BJ (cell line): Measurements from ENCODE around the gene CCNG2. TPM values are rescaled to one million over a fixed set of nuclear protein-coding genes. Genes with fewer than 3 reads are reported as not detected.

Experiments used
- CTCF ChIA-PET: fragments of 350-600 bp; formaldehyde crosslinking; extraction: SDS; loops from one replicate; lab custom pipeline; 2021; ENCODE audit warnings: antibody characterized with exemption, inconsistent platforms; lab: Yijun Ruan, JAX
- POLR2A ChIA-PET: fragments of 300-600 bp; sonication (Branson Sonifier 250); formaldehyde crosslinking; extraction: SDS; loops from one replicate; lab custom pipeline; 2021; ENCODE audit warnings: antibody characterized with exemption; lab: Charles Lee
- DNase-seq: peaks from one replicate; pipeline ENCODE4 v3.0.0-alpha.2; 2011; ENCODE audit warnings: low read depth
- H3K27me3 ChIP-seq: 2 replicates; pipeline ENCODE4 v1.6.0; 2011; ENCODE audit warnings: low read length; ENCODE audit not compliant: control insufficient read depth, insufficient read depth
- H3K36me3 ChIP-seq: 2 replicates; pipeline ENCODE4 v1.5.1; 2011; ENCODE audit warnings: low read length; ENCODE audit not compliant: control insufficient read depth, insufficient read depth
- H3K4me3 ChIP-seq: 2 replicates; pipeline ENCODE4 v1.5.1; 2011; ENCODE audit warnings: low read depth, mild to moderate bottlenecking, control low read depth, low read length
- polyA plus RNA-seq: library from polyadenylated mRNA; depleted of rRNA; stranded (reverse); fragments of >200 nt; gene quantifications from 2 replicates; pipeline ENCODE4 v1.2.3, GENCODE V29; 2011
- TF ChIP-seq, protein P1 (sequence below): IDR thresholded peaks from 2 replicates; pipeline ENCODE4 v1.5.1; 2011; ENCODE audit warnings: low read depth, mild to moderate bottlenecking, control low read depth, inconsistent platforms, low read length, moderate library complexity; ENCODE audit not compliant: insufficient read depth

The CCNG2 gene
- polyA plus RNA-seq, 1 experiment, result 9.0 TPM

DNA sequence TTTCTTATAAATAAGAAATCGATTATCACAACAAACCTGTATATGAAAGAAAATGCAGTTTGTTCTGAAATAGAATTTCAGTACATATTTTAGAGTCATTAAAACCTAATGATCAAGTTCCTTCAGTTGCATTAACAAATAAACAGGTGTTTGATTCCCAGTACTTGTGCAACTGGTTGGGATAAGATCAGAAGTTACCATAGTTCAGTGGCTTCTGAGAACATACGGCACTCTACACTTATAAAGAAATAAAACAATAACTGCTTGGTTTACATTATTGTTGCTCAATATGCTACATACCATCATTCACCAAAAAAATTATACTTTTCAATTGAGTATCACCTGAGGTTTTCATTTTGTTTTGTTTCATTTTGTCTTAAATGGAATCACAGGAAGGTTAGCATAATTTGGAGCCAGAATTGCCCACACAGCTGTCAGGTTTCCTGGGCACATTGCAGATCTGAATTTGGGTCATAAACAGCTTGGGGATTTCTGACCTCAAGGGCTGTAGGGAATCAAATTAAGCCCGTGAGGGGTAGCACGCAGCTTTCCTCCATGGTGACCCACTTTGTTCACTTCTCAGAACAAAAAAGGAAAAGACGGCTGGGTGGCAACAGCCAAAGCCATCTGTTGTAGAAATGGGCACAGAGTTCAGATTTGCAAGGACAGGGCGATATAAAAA lies 14.9 kb upstream of the CCNG2 start:
- ChIA-PET POLR2A (no interaction called here), CTCF (no interaction called here)
- no peaks in the 10 kb centered on the region for H3K27me3 ChIP-seq
- DNase-seq, result no peak
- no peak overlapping the region for H3K4me3 ChIP-seq
- no peaks in the 10 kb centered on the region for H3K36me3 ChIP-seq
- TF ChIP-seq, protein P1, sequence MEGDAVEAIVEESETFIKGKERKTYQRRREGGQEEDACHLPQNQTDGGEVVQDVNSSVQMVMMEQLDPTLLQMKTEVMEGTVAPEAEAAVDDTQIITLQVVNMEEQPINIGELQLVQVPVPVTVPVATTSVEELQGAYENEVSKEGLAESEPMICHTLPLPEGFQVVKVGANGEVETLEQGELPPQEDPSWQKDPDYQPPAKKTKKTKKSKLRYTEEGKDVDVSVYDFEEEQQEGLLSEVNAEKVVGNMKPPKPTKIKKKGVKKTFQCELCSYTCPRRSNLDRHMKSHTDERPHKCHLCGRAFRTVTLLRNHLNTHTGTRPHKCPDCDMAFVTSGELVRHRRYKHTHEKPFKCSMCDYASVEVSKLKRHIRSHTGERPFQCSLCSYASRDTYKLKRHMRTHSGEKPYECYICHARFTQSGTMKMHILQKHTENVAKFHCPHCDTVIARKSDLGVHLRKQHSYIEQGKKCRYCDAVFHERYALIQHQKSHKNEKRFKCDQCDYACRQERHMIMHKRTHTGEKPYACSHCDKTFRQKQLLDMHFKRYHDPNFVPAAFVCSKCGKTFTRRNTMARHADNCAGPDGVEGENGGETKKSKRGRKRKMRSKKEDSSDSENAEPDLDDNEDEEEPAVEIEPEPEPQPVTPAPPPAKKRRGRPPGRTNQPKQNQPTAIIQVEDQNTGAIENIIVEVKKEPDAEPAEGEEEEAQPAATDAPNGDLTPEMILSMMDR, result no peak

DNA sequence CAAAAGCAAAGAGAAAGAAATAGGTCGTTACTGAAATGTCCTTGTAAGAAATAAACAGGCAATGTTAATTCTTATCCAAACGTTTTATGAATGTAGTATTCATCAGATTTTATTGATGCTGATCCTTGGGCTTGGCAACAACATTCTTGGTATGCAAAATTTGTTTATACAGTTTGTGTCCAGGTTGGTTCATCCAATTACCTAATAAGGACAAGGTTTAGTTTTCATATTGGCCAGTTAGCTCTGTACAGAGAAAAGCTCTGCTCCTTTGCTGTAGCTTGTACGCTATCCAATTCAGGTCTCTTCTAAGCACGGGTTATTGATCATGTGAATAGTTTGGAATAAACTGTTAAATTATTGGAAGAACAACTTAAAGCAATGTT lies 14.4 kb upstream of the CCNG2 start:
- DNase-seq, result no peak
- TF ChIP-seq, protein P1, result no peak
- no peaks in the 10 kb centered on the region for H3K36me3 ChIP-seq
- H3K4me3 ChIP-seq, result no peak overlapping the region
- POLR2A ChIA-PET, result no interaction called here
- CTCF ChIA-PET, result no interaction called here
- H3K27me3 ChIP-seq, result no peaks in the 10 kb centered on the region

DNA sequence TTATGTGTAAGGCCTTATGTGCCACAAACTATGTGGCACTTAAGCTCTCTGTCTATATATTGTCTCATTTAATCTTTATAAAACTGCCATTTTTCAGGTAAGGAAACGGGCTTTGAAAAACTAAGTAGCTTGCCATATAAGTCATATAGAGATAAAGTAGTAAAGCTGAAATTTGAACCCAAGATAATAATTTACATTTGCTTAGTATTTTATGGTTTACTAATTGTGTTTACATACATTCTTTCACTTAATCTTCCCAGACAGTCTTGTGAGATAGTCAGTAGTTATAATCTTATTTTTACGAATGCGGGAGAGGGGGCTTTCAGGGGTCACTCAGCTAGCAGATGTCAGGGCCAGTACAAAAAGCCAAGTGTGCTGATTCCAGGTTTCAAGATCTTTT lies 13.9 kb upstream of the CCNG2 start:
- POLR2A ChIA-PET, result no interaction called here
- CTCF ChIA-PET, result no interaction called here

DNA sequence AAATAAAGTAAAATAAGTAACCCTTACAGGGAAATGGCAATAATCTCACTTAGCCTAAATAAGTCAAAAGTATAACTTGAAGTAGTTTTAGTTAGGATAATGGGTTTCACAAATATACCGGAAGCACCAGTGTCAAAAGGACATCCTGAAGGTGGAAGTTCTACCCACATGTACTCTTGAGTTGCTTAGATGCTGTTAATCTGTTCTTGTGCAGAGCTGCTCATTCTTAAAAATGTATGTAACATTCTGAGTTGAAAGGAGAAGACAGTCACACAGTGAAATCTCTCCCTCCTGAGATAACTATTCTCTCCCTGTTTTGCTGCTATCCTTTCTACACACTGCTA lies 11.2 kb upstream of the CCNG2 start:
- no peaks in the 10 kb centered on the region for H3K27me3 ChIP-seq
- TF ChIP-seq, protein P1, result no peak
- ChIA-PET POLR2A (interaction anchor here (0.7 kb wide), 2 partner anchors 10 to 32 kb away, joined by 3 to 5 read pairs; no protein-coding TSS in a partner anchor), CTCF (interaction anchor here (0.8 to 1.6 kb wide), 3 partner anchors 12 to 57 kb away, joined by 3 to 4 read pairs (median 3); no protein-coding TSS in a partner anchor)
- H3K4me3 ChIP-seq, result no peak overlapping the region
- no peak for DNase-seq
- H3K36me3 ChIP-seq, result no peaks in the 10 kb centered on the region

More for the DNA sequence above, 13.9 kb upstream of the CCNG2 start:
- no peak overlapping the region for H3K4me3 ChIP-seq
- DNase-seq, result no peak
- H3K27me3 ChIP-seq, result no peaks in the 10 kb centered on the region
- H3K36me3 ChIP-seq, result no peaks in the 10 kb centered on the region
- TF ChIP-seq, protein P1, result no peak

DNA sequence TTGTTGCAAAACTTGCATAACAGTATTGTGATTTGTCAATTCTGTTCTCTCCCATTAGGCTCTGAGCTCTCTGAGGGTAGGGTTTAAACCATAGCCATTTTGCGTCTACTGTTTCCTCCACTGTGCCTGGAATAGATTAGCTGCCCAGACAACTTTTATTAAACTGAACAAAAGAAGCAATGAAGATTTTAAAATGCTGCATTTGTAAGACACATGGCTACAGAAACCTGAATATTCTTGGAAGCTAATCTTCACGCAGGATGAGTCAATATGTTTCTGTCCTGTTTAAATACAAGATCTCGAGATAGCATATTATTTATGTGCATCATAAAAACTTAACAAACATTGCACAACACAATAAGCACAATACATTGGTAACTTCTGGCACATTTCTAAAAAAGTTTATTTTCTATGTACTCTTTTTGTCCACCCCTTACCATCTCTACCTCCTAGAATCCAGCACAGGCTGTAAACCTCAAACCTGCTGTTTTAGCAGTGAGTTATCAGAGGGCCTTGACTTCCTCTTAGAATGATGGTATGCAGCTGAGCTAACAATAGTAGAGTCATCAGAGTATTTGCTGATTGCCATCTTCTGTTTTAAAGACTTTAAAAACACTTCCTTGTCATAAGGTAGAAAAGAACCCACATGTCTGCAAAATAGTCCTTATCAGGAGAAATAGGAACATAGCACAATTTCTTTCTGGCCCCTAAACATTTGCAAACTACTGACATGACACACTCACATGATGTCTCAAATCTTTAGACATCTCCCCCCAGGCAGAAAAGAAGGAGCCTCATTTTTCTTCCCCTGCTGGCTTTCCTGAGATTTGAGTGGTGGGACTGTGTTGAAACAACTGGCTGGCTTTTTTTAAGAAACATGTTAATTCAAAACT lies 10.6 kb upstream of the CCNG2 start:
- Histone ChIP-seq H3K27me3 (no peaks in the 10 kb centered on the region), H3K36me3 (no peaks in the 10 kb centered on the region), H3K4me3 (no peak overlapping the region)
- peak; percentile 31 for DNase-seq
- CTCF ChIA-PET, result interaction anchor here (0.8 to 1.6 kb wide), 4 partner anchors 13 to 56 kb away, joined by 3 to 4 read pairs (median 3); no protein-coding TSS in a partner anchor
- POLR2A ChIA-PET, result interaction anchor here (0.7 kb wide), 2 partner anchors 9 to 31 kb away, joined by 3 to 5 read pairs; no protein-coding TSS in a partner anchor
- TF ChIP-seq, protein P1, result no peak
